IPS DF 4.7 (cell line): Measurements from ENCODE around the gene RBM33.

Experiments used
- DNase-seq: peaks from one replicate; pipeline ENCODE4 v3.0.0-alpha.2; 2013; ENCODE audit warnings: low spot score; ENCODE audit errors: extremely low read depth

Gene RBM33

DNA sequence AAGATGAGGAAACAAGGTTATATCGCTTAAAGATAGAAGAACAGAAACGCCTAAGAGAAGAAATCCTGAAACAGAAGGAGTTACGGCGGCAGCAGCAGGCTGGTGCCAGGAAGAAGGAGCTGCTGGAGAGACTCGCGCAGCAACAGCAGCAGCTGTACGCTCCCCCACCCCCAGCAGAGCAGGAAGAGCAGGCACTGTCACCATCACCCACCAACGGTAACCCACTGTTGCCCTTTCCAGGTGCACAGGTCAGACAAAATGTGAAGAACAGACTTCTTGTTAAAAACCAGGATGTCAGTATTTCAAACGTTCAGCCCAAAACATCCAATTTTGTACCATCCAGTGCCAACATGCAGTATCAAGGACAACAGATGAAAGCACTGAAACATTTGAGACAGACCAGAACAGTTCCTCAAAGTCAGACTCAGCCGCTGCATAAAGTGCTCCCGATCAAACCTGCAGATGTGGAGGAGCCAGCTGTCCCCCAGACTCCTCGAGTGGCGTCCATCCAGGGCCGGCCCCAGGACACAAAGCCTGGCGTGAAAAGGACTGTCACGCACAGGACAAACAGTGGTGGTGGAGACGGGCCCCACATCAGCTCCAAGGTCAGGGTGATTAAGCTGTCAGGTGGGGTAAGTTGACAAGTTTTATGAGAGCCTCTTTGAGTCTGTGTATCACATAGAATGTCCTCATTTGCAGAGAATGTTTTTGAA is 100.7 kb downstream of the RBM33 start:
- no peak for DNase-seq

DNA sequence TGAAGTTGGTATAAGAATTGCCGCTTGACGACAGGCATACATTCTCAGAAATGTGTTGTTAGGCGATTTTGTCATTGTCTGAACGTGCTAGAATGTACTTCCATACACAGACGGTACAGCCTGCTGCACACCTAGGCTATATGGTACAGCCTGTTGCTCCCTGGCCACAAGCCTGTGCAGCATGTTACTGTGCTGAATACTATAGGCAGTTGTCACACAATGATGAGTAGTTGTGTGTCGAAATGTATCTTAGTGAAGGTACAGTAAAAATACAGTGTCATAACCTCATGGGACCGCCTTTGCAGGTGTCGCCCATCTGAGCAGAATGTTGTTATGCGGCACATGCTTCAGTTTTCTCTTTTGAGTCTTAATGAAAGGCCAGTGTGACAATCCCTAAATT is 101.3 kb downstream of the RBM33 start:
- DNase-seq: no peak

DNA sequence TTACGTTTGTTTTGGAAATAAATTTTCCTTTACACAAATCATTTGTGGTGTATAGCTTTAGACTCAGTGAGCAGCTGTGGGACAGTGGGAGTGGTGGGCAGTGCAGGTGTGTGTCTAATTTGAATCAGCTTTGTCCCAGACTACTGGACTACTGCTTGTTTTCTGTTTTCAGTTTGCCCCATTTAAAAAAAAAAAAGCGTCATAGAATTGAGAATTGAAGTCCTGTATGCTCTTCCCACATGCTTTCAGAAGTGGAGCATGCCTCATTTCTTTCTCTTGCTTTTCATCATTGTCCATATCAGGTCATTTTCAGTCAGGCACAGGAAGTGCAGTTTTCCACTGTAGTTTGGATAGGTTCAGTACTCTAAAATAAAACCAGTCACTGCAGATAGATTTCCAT is 101.7 kb downstream of the RBM33 start:
- no peak for DNase-seq

DNA sequence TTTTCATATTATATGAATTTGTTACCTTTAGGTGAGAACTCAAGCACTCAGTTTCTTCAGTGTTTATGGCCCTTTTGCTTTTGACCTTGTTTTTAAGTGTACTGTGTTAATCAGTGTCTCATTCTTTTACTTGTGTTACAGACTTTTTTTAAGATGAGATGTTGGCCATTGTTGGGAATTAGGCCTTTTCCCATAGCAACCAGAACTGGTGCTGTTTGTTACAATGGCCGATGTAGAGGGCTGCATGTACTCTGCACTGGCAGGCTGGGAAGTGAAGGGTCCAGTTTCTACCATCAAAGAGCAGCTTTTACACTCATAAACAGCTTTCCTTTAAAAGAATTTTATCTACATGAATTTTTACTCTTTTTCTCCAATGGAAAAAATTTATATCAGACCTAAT is 102.7 kb downstream of the RBM33 start:
- DNase-seq: no peak

DNA sequence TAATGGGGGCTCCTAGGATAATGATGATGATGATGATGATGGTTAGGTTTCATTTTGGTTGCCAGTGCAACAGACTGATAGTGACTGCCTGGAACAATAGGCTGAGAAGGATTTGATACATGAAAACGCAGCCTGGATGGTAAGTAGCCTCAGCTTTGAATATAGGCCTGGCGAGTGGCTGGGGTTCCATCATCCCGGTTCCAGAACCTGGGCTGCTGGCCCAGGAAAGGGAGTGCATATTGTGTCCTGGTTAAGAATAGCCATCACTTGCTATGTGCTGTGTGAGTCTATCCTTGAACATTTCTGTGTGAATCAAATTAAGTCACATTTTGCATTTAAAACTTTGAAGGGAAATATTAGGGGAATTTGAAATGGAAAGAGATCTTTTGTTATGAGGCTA is 105.1 kb downstream of the RBM33 start:
- no peak for DNase-seq

DNA sequence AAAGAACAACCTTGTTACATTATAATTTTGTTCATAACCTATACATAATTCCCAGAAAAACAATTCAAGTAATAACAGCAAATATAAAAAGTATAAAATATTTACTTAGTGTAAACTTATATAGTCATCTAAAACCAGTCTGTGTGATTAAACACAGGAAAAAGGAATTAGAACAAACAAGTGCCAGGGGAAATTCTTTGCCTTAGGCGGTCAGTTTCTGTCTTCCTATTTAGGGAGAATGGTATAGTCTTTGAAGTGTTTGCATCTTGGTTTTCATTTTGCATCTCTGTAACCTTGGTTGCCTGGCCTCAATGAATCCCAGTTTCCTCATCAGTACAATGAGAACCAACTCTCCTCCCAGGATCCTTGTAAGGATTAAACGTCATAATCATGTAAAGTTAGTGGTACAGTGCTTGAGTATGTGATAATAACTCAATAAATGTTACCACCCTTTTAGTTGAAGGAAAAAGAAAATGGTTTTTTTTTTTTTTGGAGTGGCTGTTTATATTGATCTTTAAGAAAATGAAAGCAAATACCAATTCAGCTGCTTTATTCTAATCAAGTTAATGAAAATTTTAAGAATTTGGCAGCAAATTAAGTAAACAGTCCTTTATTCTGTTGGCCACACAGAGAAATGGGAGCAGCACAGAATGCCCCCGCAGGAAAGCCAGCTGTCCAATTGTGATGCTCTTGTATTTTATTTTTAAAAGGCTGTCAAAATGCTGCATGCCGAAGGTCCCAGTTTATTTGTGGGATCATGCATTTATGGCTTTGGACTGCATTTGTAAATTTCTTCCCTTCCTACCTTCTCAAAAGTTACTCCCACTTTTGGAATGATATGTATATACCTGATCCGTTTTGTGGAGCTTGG is 106.0 kb downstream of the RBM33 start:
- no peak for DNase-seq

DNA sequence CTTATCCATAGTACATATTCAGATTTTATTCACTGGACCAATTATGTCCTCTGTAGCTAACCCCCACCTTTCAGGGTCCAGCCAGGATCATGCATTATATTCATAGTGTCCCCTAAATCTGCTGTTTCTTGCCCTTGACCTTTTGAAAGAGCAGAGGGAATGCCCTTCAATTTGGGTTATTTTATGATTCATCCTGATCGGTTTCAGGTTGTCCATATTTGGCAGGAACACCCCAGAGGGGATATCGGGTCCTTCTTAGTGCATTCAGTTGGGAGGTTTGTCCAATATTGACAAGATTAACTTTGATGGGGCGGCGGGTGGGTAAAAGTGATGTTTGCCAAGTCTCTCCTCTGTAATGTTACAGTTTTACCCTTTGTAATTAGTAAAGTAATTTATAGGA is 106.9 kb downstream of the RBM33 start:
- DNase-seq: no peak

DNA sequence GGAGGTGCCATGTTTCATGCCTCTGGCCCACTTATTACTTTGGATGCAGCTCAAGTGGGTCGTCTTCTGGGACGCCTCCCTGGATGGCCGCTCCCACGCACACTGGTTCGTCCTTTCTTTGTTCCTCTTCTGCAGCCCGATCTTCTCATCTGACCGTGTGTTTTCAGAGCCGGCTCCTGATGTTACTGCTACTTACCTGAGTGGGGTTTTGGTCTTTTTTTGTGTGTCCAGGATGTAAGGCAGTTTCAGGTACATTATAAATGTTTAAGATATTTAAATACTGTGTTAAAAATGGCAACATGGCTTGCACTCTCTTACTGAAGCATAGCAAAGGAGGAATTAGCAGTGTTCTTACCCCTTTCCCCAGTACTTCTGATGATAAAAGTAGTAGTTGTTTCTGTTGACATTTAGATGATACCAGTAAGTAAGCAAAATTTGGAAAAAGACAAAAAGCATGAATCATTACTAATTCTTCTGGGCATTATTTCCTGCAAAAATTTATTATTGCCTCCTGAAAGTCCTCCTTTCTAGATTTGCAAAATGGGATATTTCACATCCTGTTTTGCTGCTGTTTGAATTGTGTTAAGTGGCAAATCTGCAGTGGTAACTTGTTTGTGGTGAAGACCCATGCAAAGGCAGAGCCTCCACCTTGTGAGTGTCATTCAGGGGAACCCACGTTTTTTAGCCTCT is 108.4 kb downstream of the RBM33 start:
- no peak for DNase-seq

DNA sequence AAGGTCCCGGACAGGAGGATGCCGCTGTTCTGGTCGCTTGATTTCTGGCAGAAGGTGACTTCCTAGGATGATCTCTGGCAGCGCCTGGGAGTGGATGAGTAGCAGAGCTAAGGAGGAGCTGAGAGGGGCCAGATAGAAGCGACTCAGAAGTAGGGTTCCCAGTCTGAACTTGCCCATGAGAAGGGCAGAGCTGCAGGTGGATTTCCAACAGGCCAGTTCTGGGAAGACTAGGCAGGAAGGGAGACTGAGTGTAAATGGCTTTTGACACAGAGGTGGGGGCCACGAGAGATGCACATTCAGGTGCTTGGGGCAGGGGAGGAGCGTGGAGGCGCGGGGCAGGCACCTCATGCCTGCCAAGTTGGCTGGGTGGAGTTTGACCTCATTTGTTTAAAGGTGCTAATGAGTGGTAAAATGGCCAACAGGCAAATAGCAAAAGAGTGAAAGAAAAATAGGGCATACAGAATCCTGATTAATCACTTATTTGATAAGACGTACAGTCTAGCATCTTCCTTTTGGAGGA is 109.0 kb downstream of the RBM33 start:
- DNase-seq: no peak

DNA sequence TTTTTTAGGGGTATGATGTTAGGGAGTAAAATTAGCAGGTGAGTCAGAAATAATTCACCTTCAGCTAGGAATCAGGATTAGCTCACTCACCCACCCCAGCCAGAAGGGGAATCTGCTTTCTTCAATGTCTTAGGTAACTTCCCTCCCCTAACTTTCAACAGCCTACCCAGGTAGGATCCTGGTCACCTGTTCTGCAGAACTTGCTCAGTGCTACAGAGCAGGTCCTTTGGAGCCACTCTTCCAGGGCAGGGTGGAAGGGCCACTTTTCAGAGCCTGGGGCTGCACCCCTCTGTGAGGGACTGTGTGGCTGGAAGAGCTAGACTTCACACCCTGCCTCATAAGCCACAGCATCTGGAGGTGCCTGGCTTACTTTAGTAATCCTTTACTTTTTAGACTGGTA is 109.7 kb downstream of the RBM33 start:
- DNase-seq: no peak

DNA sequence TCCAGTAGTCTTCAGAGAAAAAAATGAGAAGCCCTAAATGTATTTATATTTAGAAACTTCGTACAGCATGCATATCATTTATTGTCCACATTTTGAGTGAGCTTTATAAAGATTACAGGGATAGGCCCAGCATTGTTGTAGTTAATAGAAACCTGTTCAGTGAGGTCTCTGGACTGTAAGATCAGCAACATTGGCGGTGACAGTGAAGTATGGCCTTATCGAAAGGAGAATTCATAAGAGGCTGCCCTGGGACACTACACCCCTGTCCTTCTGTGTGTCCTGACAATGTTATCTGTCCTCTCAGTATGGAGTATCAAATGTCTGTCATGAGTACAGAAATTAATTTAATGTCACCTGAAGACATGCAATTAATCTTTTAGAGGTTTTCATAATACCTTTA is 110.6 kb downstream of the RBM33 start:
- no peak for DNase-seq

DNA sequence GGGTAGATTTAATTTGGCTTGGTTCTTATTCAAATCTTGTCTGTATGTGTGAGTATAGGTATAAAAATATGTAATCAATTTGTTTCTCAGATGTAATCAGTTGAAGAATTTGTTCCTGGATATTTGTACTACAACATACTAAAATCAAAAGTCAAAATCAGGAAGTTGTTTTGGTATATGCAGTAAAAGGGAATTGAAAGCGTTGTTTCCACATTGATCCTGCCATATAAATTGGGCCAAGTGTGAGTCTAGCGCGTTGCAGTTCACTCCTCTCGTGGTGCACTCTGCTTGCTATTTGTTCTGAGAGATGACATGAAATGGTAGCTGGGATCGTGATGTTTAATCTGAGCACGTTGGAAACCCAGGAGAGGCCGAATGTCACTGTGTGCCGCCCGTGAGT is 111.9 kb downstream of the RBM33 start:
- no peak for DNase-seq

DNA sequence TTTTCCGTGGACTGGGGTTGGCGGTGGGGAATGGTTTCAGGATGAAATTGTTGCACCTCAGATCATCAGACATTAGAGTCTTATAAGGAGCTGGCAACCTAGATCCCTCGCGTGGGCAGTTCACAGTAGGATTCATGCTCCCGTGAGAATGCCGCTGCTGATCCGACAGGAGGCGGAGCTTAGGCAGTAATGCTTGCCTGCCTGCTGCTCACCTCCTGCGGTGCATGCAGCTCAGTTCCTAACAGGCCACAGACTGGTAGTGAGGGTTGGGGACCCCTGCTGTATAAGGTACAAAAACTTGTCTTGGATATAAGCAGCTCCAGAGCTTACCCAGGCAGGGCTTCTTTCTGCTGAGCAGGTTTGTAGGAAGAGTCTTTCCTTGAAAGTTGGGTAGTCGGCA is 113.9 kb downstream of the RBM33 start:
- DNase-seq: no peak

DNA sequence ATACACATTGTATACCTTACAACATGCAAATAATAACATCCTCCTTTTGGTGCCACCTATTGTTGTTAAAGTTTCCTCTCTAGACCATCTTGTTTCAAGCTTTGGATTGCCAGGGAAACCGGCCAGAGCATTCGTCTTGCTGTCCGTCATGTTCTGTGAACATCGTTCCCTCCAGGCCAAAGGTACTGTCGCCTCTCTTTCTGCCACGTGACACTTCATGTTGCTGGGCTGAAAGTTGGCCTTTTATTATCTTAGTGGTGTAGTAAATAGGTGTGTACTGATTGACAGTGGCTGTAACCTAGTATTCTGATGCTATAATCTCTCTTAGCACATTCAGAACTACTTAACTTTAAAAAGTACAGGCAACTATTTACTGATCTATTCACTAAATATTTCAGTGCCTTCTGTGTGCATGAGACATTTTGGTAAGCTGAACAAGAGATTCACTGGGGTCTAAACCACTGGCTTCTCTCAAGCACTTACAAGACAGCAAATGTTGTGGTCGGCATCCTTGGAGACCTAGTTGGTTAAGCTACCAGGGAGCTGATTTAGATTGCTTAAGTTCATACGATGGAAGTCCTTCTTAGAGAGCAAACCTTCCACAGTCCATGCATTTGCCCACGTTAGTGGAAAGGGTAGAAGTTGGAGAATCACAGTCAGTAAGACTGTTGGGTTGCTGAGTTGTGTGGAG is 115.4 kb downstream of the RBM33 start:
- no peak for DNase-seq

DNA sequence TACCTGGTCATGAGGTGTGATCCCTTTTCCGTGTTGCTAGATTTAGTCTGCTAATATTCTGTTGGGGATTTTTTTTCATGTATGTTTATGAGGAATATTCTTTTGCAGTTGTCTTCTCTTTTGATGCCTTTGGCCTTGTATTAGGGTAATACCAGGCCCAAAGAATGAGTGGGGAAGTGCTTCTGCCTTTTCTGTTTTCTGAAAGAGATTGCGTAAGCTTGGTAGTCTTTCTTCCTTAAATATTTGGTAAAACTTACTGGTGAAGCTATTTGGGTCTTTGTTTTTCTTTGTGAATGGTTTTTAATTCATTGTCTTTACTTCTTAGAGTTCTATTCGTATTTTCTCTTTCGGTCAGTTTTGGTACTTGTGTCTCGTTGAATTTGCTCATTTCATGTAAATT is 116.7 kb downstream of the RBM33 start:
- no peak for DNase-seq

DNA sequence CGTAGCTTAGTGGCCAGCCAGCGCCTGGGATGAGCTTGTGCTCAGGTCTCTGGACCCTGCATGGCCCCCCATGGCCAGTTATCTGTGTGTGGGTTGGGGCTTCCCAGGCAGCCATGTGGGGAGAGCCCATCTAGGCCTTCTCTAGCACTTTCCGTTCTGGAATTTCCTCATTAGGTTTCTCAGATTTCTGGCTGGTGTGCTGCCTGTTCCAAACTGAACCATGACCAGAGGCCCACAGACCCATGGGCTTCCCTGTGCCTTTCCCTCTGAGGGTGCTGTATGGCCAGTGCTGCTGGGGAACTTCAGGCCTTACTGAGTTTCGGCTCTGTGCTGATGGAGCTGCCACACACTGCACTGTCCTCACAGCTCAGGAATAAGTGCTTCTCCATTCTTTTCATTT is 117.6 kb downstream of the RBM33 start:
- no peak for DNase-seq

DNA sequence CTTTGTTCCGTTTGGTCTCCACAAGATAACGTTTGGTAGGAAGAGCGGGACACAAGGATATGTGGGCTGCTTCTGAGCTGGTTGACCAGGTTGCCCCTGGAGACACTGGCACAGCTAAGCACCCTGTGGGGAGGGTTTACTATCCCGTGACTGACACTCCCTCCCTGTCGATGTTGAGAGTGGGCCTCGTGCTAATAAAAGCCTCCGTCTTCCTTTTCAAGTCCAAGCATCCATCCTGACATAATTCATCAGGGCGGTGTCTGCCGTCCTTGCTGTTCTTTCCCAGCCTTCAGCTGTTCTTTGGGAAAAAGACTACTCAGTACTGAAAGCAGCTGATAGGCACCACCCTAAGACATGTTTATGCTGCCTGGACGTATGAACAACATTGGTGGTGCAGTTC is 118.2 kb downstream of the RBM33 start:
- no peak for DNase-seq

DNA sequence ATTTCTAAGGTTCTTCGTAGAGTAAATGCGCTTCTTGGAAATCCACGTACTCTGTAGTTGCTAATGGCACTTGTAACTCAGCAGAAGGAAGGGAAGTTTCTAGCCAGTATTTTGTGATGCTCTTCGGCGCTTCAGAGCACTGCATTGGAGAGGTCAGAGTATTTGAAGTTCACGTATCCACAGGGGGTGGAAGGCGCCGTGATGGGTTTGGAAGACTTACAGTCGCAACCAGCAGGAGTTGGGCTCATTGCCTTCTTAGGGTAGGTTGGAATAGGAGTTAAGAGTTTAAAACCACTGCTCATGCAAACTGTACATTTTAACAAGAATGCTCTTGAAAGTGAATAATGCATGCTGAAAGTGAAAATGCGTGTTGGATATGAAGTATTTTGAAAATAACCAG is 118.7 kb downstream of the RBM33 start:
- no peak for DNase-seq

DNA sequence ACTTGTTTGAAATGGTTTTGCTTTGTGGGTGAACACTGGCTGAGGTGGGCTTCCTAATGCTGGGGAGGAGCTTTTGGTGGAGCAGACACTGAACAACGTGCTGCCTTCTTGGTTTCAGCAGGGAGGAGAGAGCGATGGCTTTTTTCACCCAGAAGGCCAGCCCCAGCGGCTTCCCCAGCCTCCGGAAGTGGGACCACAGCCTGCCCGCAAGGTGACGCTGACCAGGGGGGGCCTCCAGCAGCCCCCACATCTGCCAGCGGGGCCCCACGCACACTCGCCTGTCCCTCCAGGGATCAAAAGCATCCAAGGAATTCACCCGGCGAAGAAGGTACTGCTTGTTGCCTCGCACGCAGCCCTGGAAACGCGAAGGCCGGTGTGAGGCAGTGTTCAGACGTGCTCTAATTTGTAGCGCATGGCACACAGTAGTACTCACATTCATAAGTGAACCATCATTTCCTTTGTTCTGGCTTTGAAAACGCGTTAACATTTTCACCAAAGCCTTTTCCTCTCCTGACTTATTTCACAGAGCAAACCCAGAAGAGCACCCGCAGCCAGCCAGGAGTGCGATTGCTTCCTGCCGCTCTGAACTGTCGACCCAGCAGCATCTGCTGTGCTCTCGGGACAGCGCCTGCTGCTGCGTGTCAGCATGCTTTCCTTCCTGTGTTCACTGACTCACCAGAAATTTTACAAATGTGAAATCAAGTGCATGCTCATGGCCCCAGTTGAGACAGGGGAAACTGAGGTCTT is 119.4 kb downstream of the RBM33 start:
- no peak for DNase-seq

DNA sequence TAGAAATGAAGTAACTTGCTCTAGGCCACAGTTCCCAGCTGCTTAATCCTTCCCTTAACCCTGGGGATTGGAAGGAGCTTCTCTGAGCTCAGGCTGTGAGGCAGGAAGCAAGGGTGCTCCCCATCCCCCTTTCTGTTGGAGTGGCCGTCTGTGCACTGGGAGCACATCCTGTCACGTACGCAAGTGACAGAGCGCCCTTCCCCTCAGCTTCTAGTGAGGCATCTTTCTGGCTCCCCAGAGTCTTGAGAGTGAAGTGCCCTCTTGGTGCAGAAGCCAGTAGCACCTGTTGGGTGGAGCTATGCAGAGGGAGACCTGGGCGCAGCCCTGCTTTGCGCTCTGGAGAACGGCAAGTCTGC is 120.0 kb downstream of the RBM33 start:
- no peak for DNase-seq

DNA sequence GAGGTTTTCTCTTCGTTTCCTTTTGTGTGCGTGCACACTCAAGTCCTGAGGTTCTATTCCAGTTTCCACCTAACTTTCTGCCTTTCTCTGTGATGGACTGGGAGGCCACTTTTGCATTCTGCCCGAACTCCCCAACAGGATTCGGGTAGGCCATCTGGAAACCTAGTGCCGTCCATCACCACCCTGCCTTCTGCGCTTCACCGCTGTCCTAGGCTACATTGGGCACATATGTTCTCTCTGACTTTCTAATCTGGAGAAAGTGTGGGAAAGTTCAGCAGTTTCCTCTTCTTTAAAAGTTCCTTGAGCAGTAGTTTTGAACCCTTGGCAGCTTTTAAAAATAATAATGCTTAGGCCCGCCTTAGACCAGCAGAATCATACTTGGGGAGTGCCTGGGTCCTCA is 121.0 kb downstream of the RBM33 start:
- DNase-seq: no peak
